Measurements from ENCODE around the gene RBKS. TPM values are rescaled to one million over a fixed set of nuclear protein-coding genes. Genes with fewer than 3 reads are reported as not detected.
A peak's percentile ranks its signal among the peaks of the same experiment; 100 is the strongest.

The RBKS gene
- total and polyA plus RNA-seq, 2 of the 13 experiments (the other 11 are each of a cell fraction or from before 2014, with no cell fraction given): 7.7 to 8.3 TPM

DNA sequence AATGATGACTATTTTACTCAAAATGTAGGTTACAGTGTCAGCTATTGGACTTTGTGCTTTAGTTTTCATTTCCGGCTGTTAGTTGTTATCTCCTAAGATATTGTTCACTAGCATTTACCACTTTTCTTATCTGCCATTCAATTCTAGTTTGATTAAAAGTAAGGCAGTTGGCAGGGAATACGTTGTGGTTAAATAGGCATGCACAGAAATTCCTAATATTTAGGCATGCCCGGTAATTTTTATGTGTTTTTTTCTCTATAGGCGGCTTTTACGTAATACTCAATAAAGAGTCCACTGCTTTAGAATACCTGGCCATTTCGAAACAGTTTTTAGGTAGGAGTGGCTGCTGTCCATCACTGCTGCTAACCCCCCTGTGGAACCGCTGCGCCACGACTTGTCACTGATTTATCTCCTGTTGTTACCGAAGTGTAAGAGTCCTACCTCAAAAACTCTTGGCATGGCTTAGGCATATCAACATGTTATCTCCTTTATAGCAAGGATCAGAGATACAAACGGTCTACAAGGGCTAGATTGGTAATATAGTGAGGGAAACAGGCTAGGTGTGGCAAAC is 39.8 kb upstream of the RBKS start:
- in situ Hi-C loops (cut with HindIII; ENCODE audit: extremely low pct_ligation_motif_present, low pct_unique_long_range_greater_than_20kb) (no loop called here), intact Hi-C loops (cut with micrococcal nuclease; ENCODE audit: unreplicated experiment) (loop anchor here (5.0 kb wide), 1 partner anchor 38 kb away; the partner anchor contains the start of genes BABAM2 and RBKS)
- Histone ChIP-seq H3K36me3 (replicated peaks in 1 of 2; ENCODE audit: control insufficient read depth in 1 of 2, insufficient read depth in 2 of 2, low read length in 2 of 2) (peaks cover 0 to 5% of the 10 kb centered on the region in 2 experiments; a peak in 1 of 5 replicates), H4K20me1 (ENCODE audit: insufficient read depth, low read length) (no peaks in the 10 kb centered on the region), H3K4me3 (replicated peaks in 1 of 3; ENCODE audit: insufficient read depth in 1 of 3, low read depth in 2 of 3, low read length in 3 of 3) (no peak overlapping the region), H3K4me2 (ENCODE audit: low read depth, low read length) (peak overlapping the region; percentile 43), H3K27me3 (ENCODE audit: control insufficient read depth in 1 of 2, insufficient read depth in 2 of 2, low read length in 2 of 2) (no peaks in the 10 kb centered on the region), H3K27ac (ENCODE audit: extremely low read length, insufficient read depth, low read length) (peak overlapping the region; percentile 24), H3K4me1 (ENCODE audit: insufficient read depth, low read length) (peaks cover 31% of the 10 kb centered on the region), H3K9me3 (ENCODE audit: low read length) (no peaks in the 10 kb centered on the region), H3K79me2 (ENCODE audit: insufficient read depth, low read length) (no peaks in the 10 kb centered on the region), H2AFZ (ENCODE audit: low read length) (no peak overlapping the region), H3K9ac (ENCODE audit: insufficient read depth, low read depth, low read length) (no peak overlapping the region)
- FAIRE-seq (peak; percentile 72), DNase-seq (ENCODE audit: low spot score) (peak; percentile 72), ATAC-seq (peak; percentile 67)
- 53% methylated on average over 11 of the region's 11 CpGs for WGBS (ENCODE audit: low lambda C conversion rate)
- BruUV-seq (replicated peaks): no TSS peak
- ChIA-PET POLR2A (no interaction called here), CTCF (ENCODE audit: low intra/inter-chr PET ratio, low total read pairs) (no interaction called here)
- TF ChIP-seq ESRRA (CRISPR knock-in tag; IDR thresholded peaks at IDR 0.05; ENCODE audit: low read depth) (no peak), RBFOX2 (IDR thresholded peaks at IDR 0.05; ENCODE audit: low read depth, low read length) (no peak), IRF2 (CRISPR knock-in tag; IDR thresholded peaks at IDR 0.05) (no peak), CEBPG (CRISPR knock-in tag; IDR thresholded peaks at IDR 0.05) (peak; percentile 64), ZNF761 (CRISPR knock-in tag; conservative IDR thresholded peaks at IDR 0.05) (no peak), ZFP36L1 (CRISPR knock-in tag; IDR thresholded peaks at IDR 0.05) (no peak), ZNF879 (CRISPR knock-in tag; IDR thresholded peaks at IDR 0.05) (no peak), HES4 (CRISPR knock-in tag; IDR thresholded peaks at IDR 0.05; ENCODE audit: borderline replicate concordance) (no peak), PPARG (CRISPR knock-in tag; conservative IDR thresholded peaks at IDR 0.05) (0 out of 2 replicates have a peak, but pooled peaks have one; percentile 31), PAX8 (CRISPR knock-in tag; IDR thresholded peaks at IDR 0.05; ENCODE audit: borderline replicate concordance) (no peak), SP2 (CRISPR knock-in tag; IDR thresholded peaks at IDR 0.05) (no peak), PLRG1 (conservative IDR thresholded peaks at IDR 0.05) (no peak), ZNF343 (CRISPR knock-in tag; IDR thresholded peaks at IDR 0.05) (no peak), ZBTB21 (CRISPR knock-in tag; IDR thresholded peaks at IDR 0.05) (peak; percentile 41; the same call in 1 of the 2 replicates), SOX13 (IDR thresholded peaks at IDR 0.05) (no peak), SOX13 (CRISPR knock-in tag; conservative IDR thresholded peaks at IDR 0.05 in 1 of 2, IDR thresholded peaks at IDR 0.05 in 1 of 2) (peak in 1 of 2 experiments; percentile 27; a peak in 1 of 4 replicates), ZNF496 (CRISPR knock-in tag; IDR thresholded peaks at IDR 0.05; ENCODE audit: insufficient replicate concordance) (no peak), PAWR (CRISPR knock-in tag; IDR thresholded peaks at IDR 0.05; ENCODE audit: borderline replicate concordance) (no peak), MLLT10 (CRISPR knock-in tag; IDR thresholded peaks at IDR 0.05) (no peak), ZBTB20 (CRISPR knock-in tag; IDR thresholded peaks at IDR 0.05; ENCODE audit: borderline replicate concordance, low read depth) (peak; percentile 56; the same call in 1 of the 2 replicates), TCF7 (IDR thresholded peaks at IDR 0.05; ENCODE audit: low read depth) (no peak)
- TF ChIP-seq, protein P1, sequence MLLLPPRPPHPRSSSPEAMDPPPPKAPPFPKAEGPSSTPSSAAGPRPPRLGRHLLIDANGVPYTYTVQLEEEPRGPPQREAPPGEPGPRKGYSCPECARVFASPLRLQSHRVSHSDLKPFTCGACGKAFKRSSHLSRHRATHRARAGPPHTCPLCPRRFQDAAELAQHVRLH (CRISPR knock-in tag; IDR thresholded peaks at IDR 0.05; ENCODE audit: borderline replicate concordance, low read depth): no peak
- TF ChIP-seq, protein P2, sequence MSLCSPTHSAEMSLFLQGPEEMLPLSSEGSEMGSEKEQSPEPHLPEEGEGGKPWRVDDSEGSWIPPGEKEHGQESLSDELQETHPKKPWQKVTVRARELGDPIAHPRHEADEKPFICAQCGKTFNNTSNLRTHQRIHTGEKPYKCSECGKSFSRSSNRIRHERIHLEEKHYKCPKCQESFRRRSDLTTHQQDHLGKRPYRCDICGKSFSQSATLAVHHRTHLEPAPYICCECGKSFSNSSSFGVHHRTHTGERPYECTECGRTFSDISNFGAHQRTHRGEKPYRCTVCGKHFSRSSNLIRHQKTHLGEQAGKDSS (CRISPR knock-in tag; IDR thresholded peaks at IDR 0.05; ENCODE audit: borderline replicate concordance, low read depth): no peak
- TF ChIP-seq, protein P3, sequence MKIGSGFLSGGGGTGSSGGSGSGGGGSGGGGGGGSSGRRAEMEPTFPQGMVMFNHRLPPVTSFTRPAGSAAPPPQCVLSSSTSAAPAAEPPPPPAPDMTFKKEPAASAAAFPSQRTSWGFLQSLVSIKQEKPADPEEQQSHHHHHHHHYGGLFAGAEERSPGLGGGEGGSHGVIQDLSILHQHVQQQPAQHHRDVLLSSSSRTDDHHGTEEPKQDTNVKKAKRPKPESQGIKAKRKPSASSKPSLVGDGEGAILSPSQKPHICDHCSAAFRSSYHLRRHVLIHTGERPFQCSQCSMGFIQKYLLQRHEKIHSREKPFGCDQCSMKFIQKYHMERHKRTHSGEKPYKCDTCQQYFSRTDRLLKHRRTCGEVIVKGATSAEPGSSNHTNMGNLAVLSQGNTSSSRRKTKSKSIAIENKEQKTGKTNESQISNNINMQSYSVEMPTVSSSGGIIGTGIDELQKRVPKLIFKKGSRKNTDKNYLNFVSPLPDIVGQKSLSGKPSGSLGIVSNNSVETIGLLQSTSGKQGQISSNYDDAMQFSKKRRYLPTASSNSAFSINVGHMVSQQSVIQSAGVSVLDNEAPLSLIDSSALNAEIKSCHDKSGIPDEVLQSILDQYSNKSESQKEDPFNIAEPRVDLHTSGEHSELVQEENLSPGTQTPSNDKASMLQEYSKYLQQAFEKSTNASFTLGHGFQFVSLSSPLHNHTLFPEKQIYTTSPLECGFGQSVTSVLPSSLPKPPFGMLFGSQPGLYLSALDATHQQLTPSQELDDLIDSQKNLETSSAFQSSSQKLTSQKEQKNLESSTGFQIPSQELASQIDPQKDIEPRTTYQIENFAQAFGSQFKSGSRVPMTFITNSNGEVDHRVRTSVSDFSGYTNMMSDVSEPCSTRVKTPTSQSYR (CRISPR knock-in tag; IDR thresholded peaks at IDR 0.05; ENCODE audit: borderline replicate concordance): no peak

Data from HepG2 (cell line).